H1 (cell line): ENCODE measurements around the gene PPP4R4. TPM values are rescaled to one million over a fixed set of nuclear protein-coding genes. Genes with fewer than 3 reads are reported as not detected.

ENCODE experiments used
- CTCF ChIA-PET: fragments of 300-600 bp; sonication (Branson Sonifier 250); formaldehyde crosslinking; loops from one replicate; lab custom pipeline; 2021; ENCODE audit not compliant: partially characterized antibody; lab: Charles Lee
- POLR2A ChIA-PET: fragments of 300-600 bp; sonication (Branson Sonifier 250); formaldehyde crosslinking; loops from one replicate; lab custom pipeline; 2021; ENCODE audit warnings: inconsistent platforms; ENCODE audit not compliant: partially characterized antibody; lab: Charles Lee
- DNase-seq, 2 experiments: peaks; one replicate each; pipeline versions ENCODE4 v3.0.0 to v3.0.0-alpha.2; 2010 to 2022; ENCODE audit warnings: low spot score in 2 of 2, low read depth in 1 of 2, mixed read lengths in 1 of 2
- FAIRE-seq: peaks from 2 replicates; lab custom pipeline; 2011; peaks lifted over from hg19 to GRCh38; lab: Jason Lieb, UNC
- H2AFZ ChIP-seq: 2 replicates; pipeline ENCODE4 v1.8.1; 2012; ENCODE audit warnings: low read length, inconsistent platforms
- H2AK5ac ChIP-seq: 2 replicates; pipeline ENCODE4 v1.6.1; 2013; ENCODE audit warnings: low read depth, low read length
- H2BK120ac ChIP-seq: replicated peaks from 2 replicates; pipeline ENCODE3; 2013; ENCODE audit warnings: low read depth, low read length, inconsistent platforms
- H2BK12ac ChIP-seq: 2 replicates; pipeline ENCODE4 v1.6.1; 2013; ENCODE audit warnings: low read depth, low read length
- H2BK15ac ChIP-seq: 2 replicates; pipeline ENCODE4 v1.6.1; 2013; ENCODE audit warnings: low read length
- H2BK20ac ChIP-seq: 2 replicates; pipeline ENCODE4 v1.6.1; 2013; ENCODE audit warnings: low read length
- H2BK5ac ChIP-seq: 2 replicates; pipeline ENCODE4 v1.6.1; 2013; ENCODE audit warnings: low read depth, low read length
- H3K14ac ChIP-seq: 2 replicates; pipeline ENCODE4 v1.6.1; 2013; ENCODE audit warnings: inconsistent platforms; ENCODE audit not compliant: insufficient read length
- H3K18ac ChIP-seq: 2 replicates; pipeline ENCODE4 v1.6.1; 2013; ENCODE audit warnings: low read length; ENCODE audit errors: extremely low read depth
- H3K23ac ChIP-seq: 2 replicates; pipeline ENCODE4 v1.6.1; 2013; ENCODE audit warnings: inconsistent platforms; ENCODE audit not compliant: insufficient read length
- H3K23me2 ChIP-seq: 2 replicates; pipeline ENCODE4 v1.6.1; 2013; ENCODE audit warnings: low read depth, low read length
- H3K27ac ChIP-seq: 2 replicates; pipeline ENCODE4 v1.6.1; 2011; ENCODE audit warnings: low read depth, low read length, inconsistent platforms
- H3K27me3 ChIP-seq, 4 experiments: replicated peaks in 1 of 4; 1 replicate in 1 of 4; 2 replicates in 3 of 4; pipeline versions ENCODE4 v1.6.1 to v1.8.1; 2011 to 2013; ENCODE audit warnings: low read length in 3 of 4, mild to moderate bottlenecking in 3 of 4, inconsistent platforms in 2 of 4, mixed read lengths in 2 of 4, moderate library complexity in 1 of 4; ENCODE audit not compliant: control insufficient read depth in 3 of 4, insufficient read depth in 3 of 4; ENCODE audit errors: extremely low read depth in 1 of 4
- H3K36me3 ChIP-seq, 4 experiments: 2 replicates each; pipeline versions ENCODE4 v1.6.1 to v1.8.1; 2011 to 2013; ENCODE audit warnings: mild to moderate bottlenecking in 4 of 4, low read length in 3 of 4, moderate library complexity in 2 of 4, control low read depth in 1 of 4, inconsistent platforms in 1 of 4; ENCODE audit not compliant: insufficient read depth in 4 of 4, control insufficient read depth in 2 of 4
- H3K4ac ChIP-seq: replicated peaks from 2 replicates; pipeline ENCODE3; 2013; ENCODE audit warnings: low read length, low read depth, mixed read lengths, inconsistent platforms; ENCODE audit not compliant: insufficient read length
- H3K4me1 ChIP-seq, 4 experiments: replicated peaks in 1 of 4; 1 replicate in 1 of 4; 2 replicates in 3 of 4; pipeline versions ENCODE4 v1.6.1 to v1.8.1; 2011 to 2013; ENCODE audit warnings: low read length in 3 of 4, inconsistent platforms in 2 of 4, mixed read lengths in 1 of 4; ENCODE audit not compliant: insufficient read depth in 4 of 4, control insufficient read depth in 3 of 4
- H3K4me2 ChIP-seq, 2 experiments: 2 replicates each; pipeline versions ENCODE4 v1.6.1 to v1.8.1; 2011 to 2013; ENCODE audit warnings: low read depth in 2 of 2, low read length in 2 of 2, control low read depth in 1 of 2, inconsistent platforms in 1 of 2, mild to moderate bottlenecking in 1 of 2; ENCODE audit not compliant: insufficient read depth in 1 of 2
- H3K4me3 ChIP-seq, 4 experiments: fragments of 200-600, 300-600 bp in 1 of 4; sonication (generic), shearing (Covaris generic), sonication (Bioruptor Twin) in 1 of 4; 2 replicates each; pipeline versions ENCODE4 v1.5.1 to v1.8.1; 2011 to 2016; ENCODE audit warnings: low read length in 4 of 4, low read depth in 3 of 4, control low read depth in 2 of 4, inconsistent platforms in 2 of 4, mild to moderate bottlenecking in 2 of 4, mixed read lengths in 1 of 4, moderate library complexity in 1 of 4; ENCODE audit not compliant: insufficient read depth in 2 of 4; ENCODE audit errors: extremely low read depth in 1 of 4
- H3K56ac ChIP-seq: replicated peaks from 2 replicates; pipeline ENCODE3; 2013; ENCODE audit warnings: low read depth, mild to moderate bottlenecking, mixed read lengths, low read length, inconsistent platforms; ENCODE audit not compliant: insufficient read length
- H3K79me1 ChIP-seq: 2 replicates; pipeline ENCODE4 v1.6.1; 2013; ENCODE audit warnings: low read depth, low read length, control low read depth
- H3K79me2 ChIP-seq, 2 experiments: 2 replicates each; pipeline versions ENCODE4 v1.6.1 to v1.8.1; 2012 to 2013; ENCODE audit warnings: low read length in 2 of 2, mild to moderate bottlenecking in 2 of 2, inconsistent platforms in 1 of 2; ENCODE audit not compliant: insufficient read depth in 2 of 2, control insufficient read depth in 1 of 2
- H3K9ac ChIP-seq, 4 experiments: replicated peaks in 1 of 4; 1 replicate in 1 of 4; 2 replicates in 3 of 4; pipeline versions ENCODE4 v1.6.1 to v1.8.1; 2011 to 2013; ENCODE audit warnings: low read depth in 3 of 4, low read length in 3 of 4, control low read depth in 2 of 4, mild to moderate bottlenecking in 2 of 4, moderate library complexity in 2 of 4, inconsistent platforms in 1 of 4; ENCODE audit errors: extremely low read depth in 1 of 4
- H3K9me3 ChIP-seq, 2 experiments: 2 replicates each; pipeline versions ENCODE4 v1.6.1 to v1.8.1; 2012 to 2013; ENCODE audit warnings: mild to moderate bottlenecking in 2 of 2, moderate library complexity in 2 of 2, control low read depth in 1 of 2, inconsistent platforms in 1 of 2, low read depth in 1 of 2, low read length in 1 of 2, mixed read lengths in 1 of 2; ENCODE audit not compliant: insufficient read depth in 2 of 2
- H4K20me1 ChIP-seq, 2 experiments: replicated peaks in 1 of 2; 2 replicates each; pipeline versions ENCODE3 to v1.8.1; 2011 to 2013; ENCODE audit warnings: inconsistent platforms in 2 of 2, low read length in 2 of 2, mild to moderate bottlenecking in 1 of 2; ENCODE audit not compliant: insufficient read depth in 2 of 2, control insufficient read depth in 1 of 2
- H4K5ac ChIP-seq: 2 replicates; pipeline ENCODE4 v1.6.1; 2013; ENCODE audit warnings: low read length, low read depth, mixed read lengths, inconsistent platforms; ENCODE audit not compliant: insufficient read length
- H4K8ac ChIP-seq: 2 replicates; pipeline ENCODE4 v1.8.0; 2013; ENCODE audit warnings: mild to moderate bottlenecking, moderate library complexity, low read length, inconsistent platforms; ENCODE audit not compliant: insufficient read depth; ENCODE audit errors: extremely low read depth
- H4K91ac ChIP-seq: replicated peaks from 2 replicates; pipeline ENCODE3; 2013; ENCODE audit warnings: low read length, mixed read lengths, inconsistent platforms; ENCODE audit not compliant: insufficient read length
- EP300 ChIP-seq, 2 experiments: IDR thresholded peaks; 1 replicate in 1 of 2; 2 replicates in 1 of 2; pipeline ENCODE4 v1.6.1; 2011 to 2012; ENCODE audit warnings: low read depth in 2 of 2, low read length in 2 of 2, mild to moderate bottlenecking in 2 of 2, borderline replicate concordance in 1 of 2, inconsistent platforms in 1 of 2, moderate library complexity in 1 of 2
- WGBS, 2 experiments: shearing (Covaris generic) in 1 of 2; methylation state at CpG; one replicate each; pipeline versions ENCODE4 v1.1.6 to v1.1.7; 2013 to 2015; ENCODE audit warnings: low lambda C conversion rate in 2 of 2, mixed read lengths in 2 of 2, inconsistent platforms in 1 of 2, low coverage in 1 of 2, missing lambda C conversion rate in 1 of 2; ENCODE audit not compliant: insufficient replicate concordance in 2 of 2, insufficient coverage in 1 of 2, insufficient read length in 1 of 2; ENCODE audit errors: extremely low coverage in 1 of 2, missing lambda C conversion rate in 1 of 2; 5-methylcytosine and 5-hydroxymethylcytosine counted together
- polyA plus RNA-seq, 7 experiments: library from polyadenylated mRNA; depleted of rRNA in 3 of 7; stranded (reverse) in 5 of 7; unstranded in 2 of 7; fragments of >200 nt in 5 of 7; fragments of 200-250 nt in 2 of 7; gene quantifications; 1 replicate in 5 of 7; 2 replicates in 1 of 7; 4 replicates in 1 of 7; pipeline versions ENCODE4 v1.2.1 to v1.2.3, GENCODE V29; 2011 to 2013; ENCODE audit warnings: missing spikeins in 2 of 7, mixed read lengths in 2 of 7
- total RNA-seq: library from RNA; stranded (reverse); fragmentation: NEBNext Ultra II Directional; extraction: Animal tissue kit (Norgen Biotek cat#: 25700); gene quantifications from 2 replicates; pipeline ENCODE4 v1.2.1, GENCODE V29; 2021

The PPP4R4 gene
- total and polyA plus RNA-seq, 2 of the 8 experiments (the other 6 are each of a cell fraction or from before 2014, with no cell fraction given): 3.3 to 9.6 TPM

- Histone ChIP-seq H3K14ac (no peak overlapping the region), H2BK120ac (no peak overlapping the region), H3K4me3 (no peak overlapping the region), H3K9me3 (peaks cover 5 to 8% of the 10 kb centered on the region in 2 experiments; a peak in 1 of 4 replicates), H2BK15ac (no peak overlapping the region), H3K27me3 (no peaks in the 10 kb centered on the region), H3K36me3 (no peaks in the 10 kb centered on the region; a peak in 1 of 8 replicates), H2AFZ (no peak overlapping the region), H3K79me2 (no peaks in the 10 kb centered on the region), H2BK20ac (no peak overlapping the region), H4K8ac (no peak overlapping the region), H2AK5ac (no peak overlapping the region), H3K79me1 (no peaks in the 10 kb centered on the region), H3K18ac (no peak overlapping the region), H3K23me2 (no peaks in the 10 kb centered on the region), H3K4ac (no peak overlapping the region), H4K5ac (no peak overlapping the region), H3K4me2 (no peak overlapping the region), H3K23ac (no peak overlapping the region), H3K9ac (no peak overlapping the region), H2BK5ac (no peak overlapping the region), H4K91ac (no peak overlapping the region), H3K4me1 (peaks cover 5 to 17% (median 8%) of the 10 kb centered on the region in 4 experiments; a peak in 6 of 7 replicates), H3K27ac (no peak overlapping the region), H3K56ac (no peak overlapping the region), H4K20me1 (no peaks in the 10 kb centered on the region), H2BK12ac (no peak overlapping the region)
- 81% methylated on average over 4 of the region's 4 CpGs; no CpG with 5 or more reads in 1 of the 2 experiments for WGBS, 2 experiments
- POLR2A ChIA-PET: no interaction called here
- DNase-seq: peak in 1 of 2 experiments; percentile 3
- no peak for TF ChIP-seq EP300 (IDR thresholded peaks at IDR 0.05; ENCODE audit: borderline replicate concordance in 1 of 2, low read depth in 2 of 2, low read length in 2 of 2)
- CTCF ChIA-PET: interaction anchor here (0.7 to 4.3 kb wide), 3 partner anchors 82 to 171 kb away, joined by 3 to 39 read pairs (median 15); no protein-coding TSS in a partner anchor
- no peak for FAIRE-seq
Observed at GRCh38 chr14:94135476-94135875, 38.6 kb upstream of the PPP4R4 start.
